ENCODE results near the gene DPH5. TPM values are rescaled to one million over a fixed set of nuclear protein-coding genes. Genes with fewer than 3 reads are reported as not detected.

Gene DPH5
- total and polyA plus RNA-seq, 12 donors = 26.3 to 44.3 (median 35.3) TPM

GRCh38 chr1:100969327-100969726, 56.3 kb downstream of the DPH5 start:
- intact Hi-C loops (cut with DNase I) = no loop called here
- no peak for DNase-seq

GRCh38 chr1:100968621-100969020, 57.0 kb downstream of the DPH5 start:
- Histone ChIP-seq H3K27ac (peak overlapping the region in 1 of 10 donors; percentile 38), H3K36me3 (peaks cover 0 to 66% (median 15%) of the 10 kb centered on the region in 9 donors), H3K4me1 (no peaks in the 10 kb centered on the region), H3K27me3 (no peaks in the 10 kb centered on the region), H3K9me3 (no peaks in the 10 kb centered on the region), H3K4me3 (no peak overlapping the region)
- DNase-seq (no peak), ATAC-seq (no peak)
- no peak for TF ChIP-seq CTCF (IDR thresholded peaks at IDR 0.05)
- intact Hi-C loops (cut with DNase I) = no loop called here
- 82% methylated on average over 1 of the region's 1 CpG for WGBS, 2 donors

More at GRCh38 chr1:100969327-100969726, 56.3 kb downstream of the DPH5 start:
- WGBS, 2 donors = 72 to 85% methylated on average over 2 of the region's 2 CpGs
- no peak for ATAC-seq
- H3K4me3 ChIP-seq = no peak overlapping the region
- H3K9me3 ChIP-seq = no peaks in the 10 kb centered on the region
- peaks cover 0 to 64% (median 15%) of the 10 kb centered on the region in 9 donors for H3K36me3 ChIP-seq
- no peaks in the 10 kb centered on the region for H3K27me3 ChIP-seq
- no peak for TF ChIP-seq CTCF (IDR thresholded peaks at IDR 0.05)
- H3K4me1 ChIP-seq = no peaks in the 10 kb centered on the region
- peak overlapping the region in 1 of 10 donors; percentile 38 for H3K27ac ChIP-seq

GRCh38 chr1:100960098-100960497, 65.5 kb downstream of the DPH5 start:
- no peak for DNase-seq
- Histone ChIP-seq H3K27ac (no peak overlapping the region), H3K36me3 (peaks cover 0 to 41% (median 0%) of the 10 kb centered on the region in 9 donors), H3K9me3 (no peaks in the 10 kb centered on the region), H3K4me1 (peaks cover 0 to 6% (median 0%) of the 10 kb centered on the region in 9 donors), H3K4me3 (no peak overlapping the region), H3K27me3 (no peaks in the 10 kb centered on the region)
- WGBS, 2 donors = 58 to 69% methylated on average over 1 of the region's 1 CpG
- TF ChIP-seq CTCF (IDR thresholded peaks at IDR 0.05) = no peak
- ATAC-seq = no peak
- intact Hi-C loops (cut with DNase I) = no loop called here

- Histone ChIP-seq H3K36me3 (peaks cover 0 to 36% (median 0%) of the 10 kb centered on the region in 9 donors), H3K4me3 (no peak overlapping the region), H3K27ac (no peak overlapping the region), H3K9me3 (no peaks in the 10 kb centered on the region), H3K27me3 (no peaks in the 10 kb centered on the region), H3K4me1 (peaks cover 0 to 6% (median 0%) of the 10 kb centered on the region in 9 donors)
- DNase-seq = no peak
- ATAC-seq = peak in 1 of 8 donors; percentile 46
- intact Hi-C loops (cut with DNase I) = no loop called here
- WGBS, 2 donors = 82 to 86% methylated on average over 5 of the region's 5 CpGs
- no peak for TF ChIP-seq CTCF (IDR thresholded peaks at IDR 0.05)
Observed at GRCh38 chr1:100959502-100960060, 66.0 kb downstream of the DPH5 start.

Data from heart right ventricle (tissue), 16 donors.